ENCODE data around the gene TMEM179B. TPM values are rescaled to one million over a fixed set of nuclear protein-coding genes. Genes with fewer than 3 reads are reported as not detected.
"Not testable (repeated sequence)": the region's sequence is repeated elsewhere in the genome, so short reads cannot be mapped to it uniquely, and the experiment has no call there.

TMEM179B gene
- 38.3 TPM for polyA plus RNA-seq (2013)

- peaks cover 6 to 43% (median 24%) of the 10 kb centered on the region in 4 experiments for H3K36me3 ChIP-seq (ENCODE audit: control insufficient read depth in 4 of 4, insufficient read depth in 4 of 4, low read length in 3 of 4)
- H3K27me3 ChIP-seq (replicated peaks in 2 of 5; ENCODE audit: control insufficient read depth in 4 of 5, insufficient read depth in 5 of 5, low read length in 4 of 5): no peaks in the 10 kb centered on the region
- peak; percentile 98 to 99 (median 99) for DNase-seq
- H3K27ac ChIP-seq (ENCODE audit: insufficient read depth in 1 of 2, low read depth in 1 of 2, low read length in 2 of 2, poor library complexity in 1 of 2, severe bottlenecking in 2 of 2): peak within 1 kb of the TSS; percentile 72 to 88
- peaks cover 10 to 48% (median 40%) of the 10 kb centered on the region in 4 experiments for H3K4me1 ChIP-seq (ENCODE audit: control extremely low read depth in 1 of 4, control insufficient read depth in 4 of 4, insufficient read depth in 4 of 4, low read length in 3 of 4)
- WGBS (ENCODE audit: insufficient coverage): 0% methylated on average over 74 of the region's 88 CpGs
- CTCF ChIA-PET: interaction anchor here (0.6 to 7.3 kb wide), 32 partner anchors 8 to 196 kb away, joined by 3 to 54 read pairs (median 4); partner anchors contain the start of genes POLR2G, SLC3A2, TAF6L and TEX54
- H3K9me3 ChIP-seq (ENCODE audit: control extremely low read depth in 1 of 5, control insufficient read depth in 4 of 5, insufficient read depth in 2 of 5, low read depth in 1 of 5, low read length in 4 of 5): no peaks in the 10 kb centered on the region
- POLR2A ChIA-PET: interaction anchor here (0.8 to 3.7 kb wide), 15 partner anchors 10 to 196 kb away, joined by 3 to 65 read pairs (median 5); partner anchors contain the start of genes HNRNPUL2, SLC3A2, TAF6L and TTC9C
- peak within 1 kb of the TSS; percentile 75 to 100 (median 97) for H3K4me3 ChIP-seq (ENCODE audit: control insufficient read depth in 1 of 7, extremely low read depth in 1 of 7, insufficient read depth in 4 of 7, low read depth in 2 of 7, low read length in 6 of 7)
Measured at GRCh38 chr11:62787005-62787759, at the start of gene TMEM179B. Gene TMEM179B, plus strand, starts transcription at chr11:62787402. Its CDS starts 30 bp downstream, at chr11:62787432.

GRCh38 chr11:62747475-62748160, 39.6 kb upstream of the TMEM179B start:
- no peak overlapping the region for H3K27ac ChIP-seq (ENCODE audit: insufficient read depth in 1 of 2, low read depth in 1 of 2, low read length in 2 of 2, poor library complexity in 1 of 2, severe bottlenecking in 2 of 2)
- ChIA-PET POLR2A (no interaction called here), CTCF (interaction anchor here (0.6 to 1.5 kb wide), 6 partner anchors 9 to 95 kb away, joined by 3 to 7 read pairs (median 4); no protein-coding TSS in a partner anchor)
- peaks cover 0 to 12% (median 6%) of the 10 kb centered on the region in 4 experiments for H3K36me3 ChIP-seq (ENCODE audit: control insufficient read depth in 4 of 4, insufficient read depth in 4 of 4, low read length in 3 of 4)
- 94% methylated on average over 6 of the region's 9 CpGs for WGBS (ENCODE audit: insufficient coverage)
- DNase-seq: no peak
- H3K9me3 ChIP-seq (ENCODE audit: control extremely low read depth in 1 of 5, control insufficient read depth in 4 of 5, insufficient read depth in 2 of 5, low read depth in 1 of 5, low read length in 4 of 5): no peaks in the 10 kb centered on the region
- no peak overlapping the region for H3K4me3 ChIP-seq (ENCODE audit: control insufficient read depth in 1 of 7, extremely low read depth in 1 of 7, insufficient read depth in 4 of 7, low read depth in 2 of 7, low read length in 6 of 7)
- no peaks in the 10 kb centered on the region for H3K27me3 ChIP-seq (replicated peaks in 2 of 5; ENCODE audit: control insufficient read depth in 4 of 5, insufficient read depth in 5 of 5, low read length in 4 of 5)
- H3K4me1 ChIP-seq (ENCODE audit: control extremely low read depth in 1 of 4, control insufficient read depth in 4 of 4, insufficient read depth in 4 of 4, low read length in 3 of 4): peaks cover 0 to 8% (median 4%) of the 10 kb centered on the region in 4 experiments

- H3K27me3 ChIP-seq (replicated peaks in 2 of 5; ENCODE audit: control insufficient read depth in 4 of 5, insufficient read depth in 5 of 5, low read length in 4 of 5); H3K9me3 ChIP-seq (ENCODE audit: control extremely low read depth in 1 of 5, control insufficient read depth in 4 of 5, insufficient read depth in 2 of 5, low read depth in 1 of 5, low read length in 4 of 5); H3K4me3 ChIP-seq (ENCODE audit: control insufficient read depth in 1 of 7, extremely low read depth in 1 of 7, insufficient read depth in 4 of 7, low read depth in 2 of 7, low read length in 6 of 7); POLR2A ChIA-PET; H3K27ac ChIP-seq (ENCODE audit: insufficient read depth in 1 of 2, low read depth in 1 of 2, low read length in 2 of 2, poor library complexity in 1 of 2, severe bottlenecking in 2 of 2); DNase-seq; CTCF ChIA-PET: not testable (repeated sequence)
- 100% methylated on average over 3 of the region's 5 CpGs for WGBS (ENCODE audit: insufficient coverage)
- H3K4me1 ChIP-seq (ENCODE audit: control extremely low read depth in 1 of 4, control insufficient read depth in 4 of 4, insufficient read depth in 4 of 4, low read length in 3 of 4): peaks cover 4 to 22% (median 15%) of the 10 kb centered on the region in 4 experiments
- peaks cover 0 to 18% (median 9%) of the 10 kb centered on the region in 4 experiments for H3K36me3 ChIP-seq (ENCODE audit: control insufficient read depth in 4 of 4, insufficient read depth in 4 of 4, low read length in 3 of 4)
Measured at GRCh38 chr11:62749931-62750330, 37.3 kb upstream of the TMEM179B start.

- peak overlapping the region in 1 of 2 experiments; percentile 91 for H3K27ac ChIP-seq (ENCODE audit: insufficient read depth in 1 of 2, low read depth in 1 of 2, low read length in 2 of 2, poor library complexity in 1 of 2, severe bottlenecking in 2 of 2)
- CTCF ChIA-PET: interaction anchor here (0.6 to 2.6 kb wide), 9 partner anchors 9 to 1232 kb away, joined by 3 to 11 read pairs (median 5); partner anchors contain the start of gene POLR2G
- peaks cover 0 to 18% (median 9%) of the 10 kb centered on the region in 4 experiments for H3K36me3 ChIP-seq (ENCODE audit: control insufficient read depth in 4 of 4, insufficient read depth in 4 of 4, low read length in 3 of 4)
- no peaks in the 10 kb centered on the region for H3K9me3 ChIP-seq (ENCODE audit: control extremely low read depth in 1 of 5, control insufficient read depth in 4 of 5, insufficient read depth in 2 of 5, low read depth in 1 of 5, low read length in 4 of 5)
- H3K4me3 ChIP-seq (ENCODE audit: control insufficient read depth in 1 of 7, extremely low read depth in 1 of 7, insufficient read depth in 4 of 7, low read depth in 2 of 7, low read length in 6 of 7): no peak overlapping the region
- H3K4me1 ChIP-seq (ENCODE audit: control extremely low read depth in 1 of 4, control insufficient read depth in 4 of 4, insufficient read depth in 4 of 4, low read length in 3 of 4): peaks cover 4 to 22% (median 15%) of the 10 kb centered on the region in 4 experiments
- 95% methylated on average over 13 of the region's 14 CpGs for WGBS (ENCODE audit: insufficient coverage)
- POLR2A ChIA-PET: interaction anchor here (1.0 to 1.2 kb wide), 2 partner anchors 9 to 29 kb away, joined by 4 to 5 read pairs; partner anchors contain the start of gene POLR2G
- H3K27me3 ChIP-seq (replicated peaks in 2 of 5; ENCODE audit: control insufficient read depth in 4 of 5, insufficient read depth in 5 of 5, low read length in 4 of 5): no peaks in the 10 kb centered on the region
- no peak for DNase-seq
Measured at GRCh38 chr11:62752177-62752785, 34.9 kb upstream of the TMEM179B start.

- no peaks in the 10 kb centered on the region for H3K27me3 ChIP-seq (replicated peaks in 2 of 5; ENCODE audit: control insufficient read depth in 4 of 5, insufficient read depth in 5 of 5, low read length in 4 of 5)
- H3K9me3 ChIP-seq (ENCODE audit: control extremely low read depth in 1 of 5, control insufficient read depth in 4 of 5, insufficient read depth in 2 of 5, low read depth in 1 of 5, low read length in 4 of 5): no peaks in the 10 kb centered on the region
- POLR2A ChIA-PET: interaction anchor here (0.6 to 1.5 kb wide), 15 partner anchors 14 to 102 kb away, joined by 3 to 15 read pairs (median 4); partner anchors contain the start of genes C11orf98, CSKMT, HNRNPUL2 and INTS5
- DNase-seq: no peak
- peak overlapping the region in 6 of 7 experiments; percentile 80 to 97 (median 94) for H3K4me3 ChIP-seq (ENCODE audit: control insufficient read depth in 1 of 7, extremely low read depth in 1 of 7, insufficient read depth in 4 of 7, low read depth in 2 of 7, low read length in 6 of 7)
- H3K4me1 ChIP-seq (ENCODE audit: control extremely low read depth in 1 of 4, control insufficient read depth in 4 of 4, insufficient read depth in 4 of 4, low read length in 3 of 4): peaks cover 4 to 21% (median 14%) of the 10 kb centered on the region in 4 experiments
- H3K36me3 ChIP-seq (ENCODE audit: control insufficient read depth in 4 of 4, insufficient read depth in 4 of 4, low read length in 3 of 4): peaks cover 0 to 18% (median 9%) of the 10 kb centered on the region in 4 experiments
- 78% methylated on average over 14 of the region's 15 CpGs for WGBS (ENCODE audit: insufficient coverage)
- H3K27ac ChIP-seq (ENCODE audit: insufficient read depth in 1 of 2, low read depth in 1 of 2, low read length in 2 of 2, poor library complexity in 1 of 2, severe bottlenecking in 2 of 2): peak overlapping the region; percentile 90 to 91
- CTCF ChIA-PET: interaction anchor here (0.9 to 2.6 kb wide), 12 partner anchors 9 to 110 kb away, joined by 3 to 11 read pairs (median 5); partner anchors contain the start of gene TMEM179B
Measured at GRCh38 chr11:62752994-62753735, 34.0 kb upstream of the TMEM179B start.
